ENCODE results near the gene ABCC11. TPM values are rescaled to one million over a fixed set of nuclear protein-coding genes. Genes with fewer than 3 reads are reported as not detected.
"Not testable (repeated sequence)": the region's sequence is repeated elsewhere in the genome, so short reads cannot be mapped to it uniquely, and the experiment has no call there.

The ABCC11 gene
- total RNA-seq, 1 donor from 2014 or later, result not detected

DNA sequence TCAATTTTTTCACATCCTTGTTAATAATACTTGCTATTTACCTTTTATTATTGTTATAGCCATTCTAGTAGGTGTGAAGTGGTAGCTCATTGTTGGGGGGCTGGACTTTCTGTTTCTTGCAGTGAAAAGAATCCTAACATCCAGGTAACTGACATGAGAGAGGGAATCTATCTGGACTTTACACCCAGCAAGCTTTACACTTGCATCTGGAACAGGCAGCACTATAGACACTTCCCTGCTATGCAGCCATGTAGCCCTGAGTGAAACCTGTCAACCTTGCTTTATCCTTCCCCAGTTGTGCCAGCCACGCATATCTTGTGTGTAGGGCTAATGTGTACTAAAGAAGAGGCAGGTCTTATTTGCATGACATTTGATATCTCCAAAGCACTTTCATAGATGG, 74.7 kb downstream of the ABCC11 start:
- Histone ChIP-seq H3K4me3 (no peak overlapping the region), H4K20me1 (ENCODE audit: low read depth) (no peaks in the 10 kb centered on the region), H3K79me2 (ENCODE audit: low read depth) (no peaks in the 10 kb centered on the region), H3K27me3 (no peaks in the 10 kb centered on the region), H3K36me3 (no peaks in the 10 kb centered on the region), H2AFZ (replicated peaks) (no peak overlapping the region), H3K9ac (no peak overlapping the region), H3K4me1 (no peaks in the 10 kb centered on the region), H3K9me3 (ENCODE audit: low read depth) (no peaks in the 10 kb centered on the region), H3K4me2 (no peak overlapping the region), H3K27ac (no peak overlapping the region), H3F3A (ENCODE audit: low read depth) (no peaks in the 10 kb centered on the region)
- no peaks in the 10 kb centered on the region for H3K36me3 Mint-ChIP-seq
- H3K4me1 Mint-ChIP-seq, result peaks cover 12% of the 10 kb centered on the region
- DNase-seq (ENCODE audit: low spot score), result no peak
- no peak overlapping the region for H3K4me3 Mint-ChIP-seq
- no peaks in the 10 kb centered on the region for H3K9me3 Mint-ChIP-seq
- H3K27me3 Mint-ChIP-seq (ENCODE audit: insufficient read depth, low read depth), result peaks cover 4% of the 10 kb centered on the region
- no peak for TF ChIP-seq EZH2phosphoT487 (IDR thresholded peaks at IDR 0.05)
- no peak for TF ChIP-seq EZH2 (IDR thresholded peaks at IDR 0.05)
- TF ChIP-seq, protein P1, sequence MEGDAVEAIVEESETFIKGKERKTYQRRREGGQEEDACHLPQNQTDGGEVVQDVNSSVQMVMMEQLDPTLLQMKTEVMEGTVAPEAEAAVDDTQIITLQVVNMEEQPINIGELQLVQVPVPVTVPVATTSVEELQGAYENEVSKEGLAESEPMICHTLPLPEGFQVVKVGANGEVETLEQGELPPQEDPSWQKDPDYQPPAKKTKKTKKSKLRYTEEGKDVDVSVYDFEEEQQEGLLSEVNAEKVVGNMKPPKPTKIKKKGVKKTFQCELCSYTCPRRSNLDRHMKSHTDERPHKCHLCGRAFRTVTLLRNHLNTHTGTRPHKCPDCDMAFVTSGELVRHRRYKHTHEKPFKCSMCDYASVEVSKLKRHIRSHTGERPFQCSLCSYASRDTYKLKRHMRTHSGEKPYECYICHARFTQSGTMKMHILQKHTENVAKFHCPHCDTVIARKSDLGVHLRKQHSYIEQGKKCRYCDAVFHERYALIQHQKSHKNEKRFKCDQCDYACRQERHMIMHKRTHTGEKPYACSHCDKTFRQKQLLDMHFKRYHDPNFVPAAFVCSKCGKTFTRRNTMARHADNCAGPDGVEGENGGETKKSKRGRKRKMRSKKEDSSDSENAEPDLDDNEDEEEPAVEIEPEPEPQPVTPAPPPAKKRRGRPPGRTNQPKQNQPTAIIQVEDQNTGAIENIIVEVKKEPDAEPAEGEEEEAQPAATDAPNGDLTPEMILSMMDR (IDR thresholded peaks at IDR 0.05), result no peak
- no peak overlapping the region for H3K27ac Mint-ChIP-seq

DNA sequence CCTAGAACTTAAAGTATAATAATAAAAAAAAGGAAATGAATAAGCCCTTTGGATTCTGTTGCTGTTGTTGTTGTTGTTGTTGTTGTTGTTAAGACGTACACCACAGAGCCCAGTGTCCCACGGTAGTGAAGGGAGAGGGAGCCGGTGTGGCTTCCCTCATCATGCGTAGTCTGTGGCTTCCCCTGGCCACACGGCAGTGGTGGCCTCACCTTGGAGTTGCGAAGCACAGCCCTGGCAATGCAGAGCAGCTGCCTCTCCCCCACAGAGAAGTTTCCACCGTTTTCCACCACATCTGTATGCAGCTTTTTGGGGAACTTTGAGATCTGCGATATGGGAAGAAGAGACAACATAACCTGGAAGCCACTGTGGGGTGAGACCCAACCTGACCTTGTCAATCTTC, 77.4 kb downstream of the ABCC11 start:
- Histone ChIP-seq H3K27ac (no peak overlapping the region), H3K9me3 (ENCODE audit: low read depth) (no peaks in the 10 kb centered on the region), H3K27me3 (no peaks in the 10 kb centered on the region), H3K4me1 (no peaks in the 10 kb centered on the region), H3F3A (ENCODE audit: low read depth) (no peaks in the 10 kb centered on the region), H3K9ac (no peak overlapping the region), H3K4me3 (no peak overlapping the region), H3K79me2 (ENCODE audit: low read depth) (no peaks in the 10 kb centered on the region), H4K20me1 (ENCODE audit: low read depth) (no peaks in the 10 kb centered on the region), H3K4me2 (no peak overlapping the region), H2AFZ (replicated peaks) (no peak overlapping the region), H3K36me3 (no peaks in the 10 kb centered on the region)
- no peak overlapping the region for H3K4me3 Mint-ChIP-seq
- H3K4me1 Mint-ChIP-seq, result peaks cover 10% of the 10 kb centered on the region
- H3K36me3 Mint-ChIP-seq, result no peaks in the 10 kb centered on the region
- H3K9me3 Mint-ChIP-seq, result no peaks in the 10 kb centered on the region
- DNase-seq (ENCODE audit: low spot score), result no peak
- H3K27ac Mint-ChIP-seq, result no peak overlapping the region
- no peaks in the 10 kb centered on the region for H3K27me3 Mint-ChIP-seq (ENCODE audit: insufficient read depth, low read depth)
- TF ChIP-seq EZH2phosphoT487 (IDR thresholded peaks at IDR 0.05), result no peak
- TF ChIP-seq, protein P1 (IDR thresholded peaks at IDR 0.05), result no peak
- no peak for TF ChIP-seq EZH2 (IDR thresholded peaks at IDR 0.05)

DNA sequence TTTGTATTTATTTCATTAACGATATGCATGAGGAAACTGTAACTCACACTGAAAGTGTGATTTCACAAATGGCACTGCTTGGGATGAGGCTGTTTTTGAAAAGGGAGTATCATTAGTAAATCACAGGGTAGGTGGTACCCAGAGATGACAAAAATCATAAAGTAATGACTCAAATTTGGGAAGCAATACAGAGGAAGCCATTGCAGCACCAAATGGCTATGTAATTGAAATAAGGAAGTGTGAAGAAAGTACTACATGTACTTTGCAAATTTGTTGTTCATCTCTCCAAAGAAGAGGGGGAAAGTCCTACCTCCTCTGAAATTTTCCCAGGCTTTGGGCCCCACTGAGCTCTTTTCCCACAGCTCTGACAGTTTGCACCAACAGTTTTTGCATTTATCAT, 79.3 kb downstream of the ABCC11 start:
- Histone ChIP-seq H3K4me2 (no peak overlapping the region), H3F3A (ENCODE audit: low read depth) (no peaks in the 10 kb centered on the region)
- no peaks in the 10 kb centered on the region for H3K27me3 Mint-ChIP-seq (ENCODE audit: insufficient read depth, low read depth)

DNA sequence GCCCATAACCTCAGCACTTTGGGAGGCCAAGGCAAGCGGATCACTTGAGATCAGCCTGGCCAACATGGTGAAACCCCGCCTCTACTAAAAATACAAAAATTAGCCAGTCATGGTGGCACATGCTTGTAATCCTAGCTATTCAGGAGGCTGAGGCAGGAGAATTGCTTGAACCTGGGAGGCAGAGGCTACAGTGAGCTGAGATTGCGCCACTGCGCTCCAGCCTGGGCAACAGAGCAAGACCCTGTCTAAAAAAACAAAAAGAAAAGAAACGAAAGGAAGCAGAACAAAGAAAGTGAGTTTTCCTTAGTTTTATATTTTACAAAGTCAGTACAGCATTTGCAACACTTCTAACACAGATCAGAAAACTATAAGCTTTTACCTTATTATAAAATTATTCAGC, 80.7 kb downstream of the ABCC11 start:
- H3K4me3 Mint-ChIP-seq, result not testable (repeated sequence)

More for the DNA sequence above, 79.3 kb downstream of the ABCC11 start:
- Mint-ChIP-seq H3K4me3 (no peak overlapping the region), H3K27ac (no peak overlapping the region), H3K4me1 (peaks cover 6% of the 10 kb centered on the region), H3K9me3 (no peaks in the 10 kb centered on the region), H3K36me3 (no peaks in the 10 kb centered on the region)
- H3K27ac ChIP-seq, result no peak overlapping the region
- no peaks in the 10 kb centered on the region for H3K27me3 ChIP-seq
- no peaks in the 10 kb centered on the region for H4K20me1 ChIP-seq (ENCODE audit: low read depth)
- H3K9me3 ChIP-seq (ENCODE audit: low read depth), result no peaks in the 10 kb centered on the region
- no peaks in the 10 kb centered on the region for H3K36me3 ChIP-seq
- H3K4me3 ChIP-seq, result no peak overlapping the region
- TF ChIP-seq EZH2phosphoT487 (IDR thresholded peaks at IDR 0.05) (no peak), EZH2 (IDR thresholded peaks at IDR 0.05) (no peak)
- TF ChIP-seq, protein P1 (IDR thresholded peaks at IDR 0.05), result no peak
- H3K4me1 ChIP-seq, result no peaks in the 10 kb centered on the region
- H2AFZ ChIP-seq (replicated peaks), result no peak overlapping the region
- no peak for DNase-seq (ENCODE audit: low spot score)
- no peak overlapping the region for H3K9ac ChIP-seq
- H3K79me2 ChIP-seq (ENCODE audit: low read depth), result no peaks in the 10 kb centered on the region

More for the DNA sequence above, 80.7 kb downstream of the ABCC11 start:
- not testable (repeated sequence) for H3K27me3 Mint-ChIP-seq (ENCODE audit: insufficient read depth, low read depth); H3K27ac Mint-ChIP-seq; H3F3A ChIP-seq (ENCODE audit: low read depth); H3K9me3 Mint-ChIP-seq; H3K4me3 ChIP-seq; H3K27ac ChIP-seq; H3K36me3 Mint-ChIP-seq; H3K9ac ChIP-seq; H3K4me2 ChIP-seq; H4K20me1 ChIP-seq (ENCODE audit: low read depth); H2AFZ ChIP-seq (replicated peaks); H3K9me3 ChIP-seq (ENCODE audit: low read depth); H3K27me3 ChIP-seq; DNase-seq (ENCODE audit: low spot score); H3K79me2 ChIP-seq (ENCODE audit: low read depth); H3K4me1 ChIP-seq; H3K36me3 ChIP-seq
- peaks cover 14% of the 10 kb centered on the region for H3K4me1 Mint-ChIP-seq

All from neural progenitor cell (in vitro differentiated cells).